Measurements from ENCODE around the gene ZNF275. TPM values are rescaled to one million over a fixed set of nuclear protein-coding genes. Genes with fewer than 3 reads are reported as not detected.
A peak's percentile ranks its signal among the peaks of the same experiment; 100 is the strongest.
"Not testable (repeated sequence)": the region's sequence is repeated elsewhere in the genome, so short reads cannot be mapped to it uniquely, and the experiment has no call there.

ZNF275 gene
- total RNA-seq, 2 experiments from 2014 or later, result 11.5 to 13.4 TPM

GRCh38 chrX:153381684-153382532 is 48.0 kb downstream of the ZNF275 start:
- Mint-ChIP-seq H3K27me3 (no peaks in the 10 kb centered on the region), H3K9me3 (ENCODE audit: low read depth) (no peaks in the 10 kb centered on the region), H3K4me1 (no peaks in the 10 kb centered on the region), H3K36me3 (ENCODE audit: low read depth) (no peaks in the 10 kb centered on the region), H3K27ac (no peak overlapping the region), H3K4me3 (no peak overlapping the region)
- intact Hi-C loops (cut with DNase I, micrococcal nuclease), result no loop called here
- DNase-seq (peak; percentile 54), ATAC-seq (peak; percentile 74)
- ChIA-PET CTCF (interaction anchor here (0.5 kb wide), 1 partner anchor 57 kb away, joined by 3 read pairs; no protein-coding TSS in a partner anchor), POLR2A (no interaction called here)

GRCh38 chrX:153382563-153383482 is 48.9 kb downstream of the ZNF275 start:
- H3K27me3 Mint-ChIP-seq, result no peaks in the 10 kb centered on the region
- no peak for ATAC-seq
- ChIA-PET POLR2A (no interaction called here), CTCF (interaction anchor here (0.5 kb wide), 1 partner anchor 56 kb away, joined by 3 read pairs; no protein-coding TSS in a partner anchor)
- no peaks in the 10 kb centered on the region for H3K9me3 Mint-ChIP-seq (ENCODE audit: low read depth)
- DNase-seq, result no peak
- no peaks in the 10 kb centered on the region for H3K36me3 Mint-ChIP-seq (ENCODE audit: low read depth)
- intact Hi-C loops (cut with DNase I, micrococcal nuclease), result no loop called here
- no peak overlapping the region for H3K4me3 Mint-ChIP-seq
- H3K4me1 Mint-ChIP-seq, result no peaks in the 10 kb centered on the region
- no peak overlapping the region for H3K27ac Mint-ChIP-seq

DNA sequence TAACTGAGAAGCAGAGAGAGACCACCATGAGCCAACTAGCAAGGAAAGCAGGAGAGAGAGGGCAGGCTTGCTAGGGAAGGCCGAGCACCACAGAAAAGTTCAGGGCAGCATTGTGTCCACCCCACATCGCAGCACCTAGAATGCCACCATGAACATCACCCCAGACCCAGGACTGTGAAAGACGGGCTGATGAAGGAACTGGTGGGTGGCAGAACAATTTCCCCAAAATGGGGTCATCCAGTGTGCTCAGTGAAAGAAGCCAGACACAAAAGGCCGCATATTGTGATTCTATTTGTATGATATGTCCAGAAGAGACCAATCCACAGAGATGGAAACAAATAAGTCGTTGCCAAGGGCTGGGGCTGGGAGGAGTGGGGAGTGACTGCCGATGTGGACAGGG is 50.4 kb downstream of the ZNF275 start:
- no peaks in the 10 kb centered on the region for H3K36me3 Mint-ChIP-seq (ENCODE audit: low read depth)
- ChIA-PET CTCF (no interaction called here), POLR2A (no interaction called here)
- no peak for DNase-seq
- no peaks in the 10 kb centered on the region for H3K27me3 Mint-ChIP-seq
- intact Hi-C loops (cut with DNase I, micrococcal nuclease), result no loop called here
- no peak for ATAC-seq
- no peaks in the 10 kb centered on the region for H3K9me3 Mint-ChIP-seq (ENCODE audit: low read depth)
- H3K4me3 Mint-ChIP-seq, result no peak overlapping the region
- H3K27ac Mint-ChIP-seq, result no peak overlapping the region
- H3K4me1 Mint-ChIP-seq, result no peaks in the 10 kb centered on the region

- H3K4me1 Mint-ChIP-seq; H3K27ac Mint-ChIP-seq; H3K36me3 Mint-ChIP-seq (ENCODE audit: low read depth); CTCF ChIA-PET; H3K4me3 Mint-ChIP-seq; ATAC-seq; H3K9me3 Mint-ChIP-seq (ENCODE audit: low read depth); H3K27me3 Mint-ChIP-seq; DNase-seq; POLR2A ChIA-PET; intact Hi-C loops (cut with DNase I, micrococcal nuclease): not testable (repeated sequence)
Observed at GRCh38 chrX:153384973-153385372, 51.0 kb downstream of the ZNF275 start.

- ChIA-PET CTCF (no interaction called here), POLR2A (no interaction called here)
- H3K36me3 Mint-ChIP-seq (ENCODE audit: low read depth), result no peaks in the 10 kb centered on the region
- no peak overlapping the region for H3K27ac Mint-ChIP-seq
- H3K4me1 Mint-ChIP-seq, result no peaks in the 10 kb centered on the region
- DNase-seq (no peak), ATAC-seq (no peak)
- H3K9me3 Mint-ChIP-seq (ENCODE audit: low read depth), result no peaks in the 10 kb centered on the region
- no peak overlapping the region for H3K4me3 Mint-ChIP-seq
- no peaks in the 10 kb centered on the region for H3K27me3 Mint-ChIP-seq
- intact Hi-C loops (cut with DNase I, micrococcal nuclease), result no loop called here
Observed at GRCh38 chrX:153386097-153386496, 52.1 kb downstream of the ZNF275 start.

DNA sequence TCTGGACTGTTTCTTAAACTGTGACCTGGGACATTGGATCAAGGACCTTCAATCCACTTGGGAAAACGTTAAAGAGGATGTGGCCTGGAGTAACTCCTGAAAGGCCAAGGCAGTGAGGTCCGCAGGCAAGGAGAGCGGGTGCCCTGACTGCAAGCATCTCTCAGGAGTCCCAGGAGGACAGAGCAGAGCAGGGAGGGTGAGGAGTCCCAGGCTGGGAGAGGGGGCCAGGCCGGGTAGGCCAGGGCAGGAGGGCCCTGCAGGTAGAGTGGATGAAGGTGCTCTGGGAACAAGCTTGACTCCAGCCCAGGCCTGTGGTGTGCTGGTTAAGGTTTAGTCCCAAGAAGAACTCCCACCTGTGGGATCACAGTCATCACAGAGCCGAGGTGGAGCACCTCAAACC is 53.4 kb downstream of the ZNF275 start:
- DNase-seq (no peak), ATAC-seq (no peak)
- Mint-ChIP-seq H3K27me3 (no peaks in the 10 kb centered on the region), H3K4me1 (no peaks in the 10 kb centered on the region), H3K27ac (no peak overlapping the region), H3K9me3 (ENCODE audit: low read depth) (no peaks in the 10 kb centered on the region), H3K4me3 (no peak overlapping the region), H3K36me3 (ENCODE audit: low read depth) (no peaks in the 10 kb centered on the region)
- intact Hi-C loops (cut with DNase I, micrococcal nuclease), result no loop called here
- ChIA-PET POLR2A (no interaction called here), CTCF (no interaction called here)

DNA sequence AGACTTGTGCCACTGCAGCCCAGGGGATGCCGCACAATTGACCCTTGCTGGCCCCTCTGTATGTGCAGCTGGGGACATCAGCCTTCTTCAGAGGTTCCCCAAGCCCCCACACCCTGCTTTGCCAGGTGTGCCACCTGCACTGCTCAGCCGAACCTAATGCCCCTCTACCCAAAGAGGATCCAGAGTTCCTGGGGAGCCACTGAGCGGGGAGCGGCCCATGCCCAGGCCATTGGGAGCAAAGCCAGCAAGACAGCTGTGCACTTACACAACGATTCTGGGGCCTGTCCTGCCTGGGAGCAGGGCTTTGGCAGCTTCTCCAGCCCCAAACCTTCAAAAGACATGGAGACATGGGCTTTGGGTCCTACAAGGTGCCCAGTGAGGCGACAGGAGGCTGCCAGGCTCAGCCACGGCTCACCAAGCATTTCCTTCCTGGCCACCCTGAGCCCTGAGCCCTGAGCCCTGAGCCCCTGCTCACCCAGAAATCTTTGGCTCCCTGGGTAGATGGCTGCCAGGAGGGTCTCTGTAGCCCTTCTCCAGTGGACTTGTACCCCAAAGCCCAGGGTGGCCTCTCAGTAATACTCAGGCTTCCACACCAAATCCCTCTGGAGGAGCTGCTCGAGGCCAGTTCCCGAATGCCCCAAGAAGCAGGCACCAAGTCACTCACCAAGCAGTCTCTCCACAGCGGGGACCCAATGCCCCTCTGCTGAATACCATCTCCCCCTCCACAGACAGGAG is 54.2 kb downstream of the ZNF275 start:
- CTCF ChIA-PET, result no interaction called here
- intact Hi-C loops (cut with DNase I, micrococcal nuclease), result no loop called here
- POLR2A ChIA-PET, result no interaction called here
- Mint-ChIP-seq H3K27ac (no peak overlapping the region), H3K9me3 (ENCODE audit: low read depth) (no peaks in the 10 kb centered on the region), H3K27me3 (no peaks in the 10 kb centered on the region), H3K4me3 (no peak overlapping the region), H3K36me3 (ENCODE audit: low read depth) (no peaks in the 10 kb centered on the region), H3K4me1 (no peaks in the 10 kb centered on the region)
- no peak for ATAC-seq
- no peak for DNase-seq

GRCh38 chrX:153388722-153389459 is 54.9 kb downstream of the ZNF275 start:
- no peaks in the 10 kb centered on the region for H3K4me1 Mint-ChIP-seq
- ChIA-PET CTCF (no interaction called here), POLR2A (no interaction called here)
- DNase-seq, result no peak
- no peaks in the 10 kb centered on the region for H3K9me3 Mint-ChIP-seq (ENCODE audit: low read depth)
- ATAC-seq, result no peak
- H3K27me3 Mint-ChIP-seq, result no peaks in the 10 kb centered on the region
- H3K27ac Mint-ChIP-seq, result no peak overlapping the region
- H3K4me3 Mint-ChIP-seq, result no peak overlapping the region
- intact Hi-C loops (cut with DNase I, micrococcal nuclease), result no loop called here
- no peaks in the 10 kb centered on the region for H3K36me3 Mint-ChIP-seq (ENCODE audit: low read depth)

DNA sequence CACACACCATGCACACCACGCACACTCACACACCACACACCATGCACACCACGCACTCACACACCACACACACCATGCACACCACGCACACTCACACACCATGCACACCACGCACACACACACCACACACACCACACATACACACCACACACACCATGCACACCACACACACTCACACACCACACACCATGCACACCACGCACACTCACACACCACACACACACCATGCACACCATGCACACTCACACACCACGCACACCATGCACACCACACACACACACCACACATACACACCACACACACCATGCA is 55.5 kb downstream of the ZNF275 start:
- ATAC-seq; H3K4me1 Mint-ChIP-seq; H3K36me3 Mint-ChIP-seq (ENCODE audit: low read depth); H3K4me3 Mint-ChIP-seq; H3K9me3 Mint-ChIP-seq (ENCODE audit: low read depth); H3K27ac Mint-ChIP-seq; DNase-seq; CTCF ChIA-PET; H3K27me3 Mint-ChIP-seq; POLR2A ChIA-PET; intact Hi-C loops (cut with DNase I, micrococcal nuclease): not testable (repeated sequence)

- no peaks in the 10 kb centered on the region for H3K36me3 Mint-ChIP-seq (ENCODE audit: low read depth)
- no peaks in the 10 kb centered on the region for H3K27me3 Mint-ChIP-seq
- ChIA-PET CTCF (no interaction called here), POLR2A (no interaction called here)
- DNase-seq (no peak), ATAC-seq (no peak)
- H3K4me3 Mint-ChIP-seq, result no peak overlapping the region
- no peaks in the 10 kb centered on the region for H3K4me1 Mint-ChIP-seq
- intact Hi-C loops (cut with DNase I, micrococcal nuclease), result no loop called here
- no peaks in the 10 kb centered on the region for H3K9me3 Mint-ChIP-seq (ENCODE audit: low read depth)
- no peak overlapping the region for H3K27ac Mint-ChIP-seq
Observed at GRCh38 chrX:153392642-153393321, 58.8 kb downstream of the ZNF275 start.

DNA sequence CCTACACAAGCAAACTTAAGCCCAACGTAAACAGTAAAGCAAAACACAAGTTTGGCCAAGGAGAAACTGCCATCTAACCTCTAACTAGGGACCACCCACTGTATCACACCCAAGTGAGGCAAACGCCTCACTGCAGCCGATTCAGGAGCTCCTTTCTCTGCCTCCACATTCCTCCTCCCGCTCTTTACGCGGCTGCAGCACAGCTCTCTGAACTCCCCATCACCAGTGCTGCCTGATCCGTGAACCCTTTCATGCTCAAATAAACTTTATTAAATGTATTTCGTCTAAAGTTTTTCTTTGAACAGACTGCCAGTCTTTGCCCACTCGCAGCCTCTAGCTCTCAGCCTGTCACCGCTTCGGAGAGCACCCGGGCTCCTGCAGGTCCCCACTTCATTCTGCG is 60.7 kb downstream of the ZNF275 start:
- ChIA-PET POLR2A (no interaction called here), CTCF (interaction anchor here (0.7 to 0.8 kb wide), 2 partner anchors 10 to 74 kb away, joined by 4 read pairs; no protein-coding TSS in a partner anchor)
- no peak for DNase-seq
- H3K9me3 Mint-ChIP-seq (ENCODE audit: low read depth), result no peaks in the 10 kb centered on the region
- no peaks in the 10 kb centered on the region for H3K27me3 Mint-ChIP-seq
- H3K4me3 Mint-ChIP-seq, result no peak overlapping the region
- no peak overlapping the region for H3K27ac Mint-ChIP-seq
- no peaks in the 10 kb centered on the region for H3K36me3 Mint-ChIP-seq (ENCODE audit: low read depth)
- no peaks in the 10 kb centered on the region for H3K4me1 Mint-ChIP-seq
- intact Hi-C loops (cut with DNase I, micrococcal nuclease), result no loop called here
- no peak for ATAC-seq
